Testis (tissue), 3 donors: ENCODE measurements around the gene SHISA7. TPM values are rescaled to one million over a fixed set of nuclear protein-coding genes. Genes with fewer than 3 reads are reported as not detected.
"Not testable (repeated sequence)": the region's sequence is repeated elsewhere in the genome, so short reads cannot be mapped to it uniquely, and the experiment has no call there.

Experiments
- DNase-seq: peaks from one replicate; pipeline ENCODE4 v3.0.0-alpha.2; 2019
- H3K27ac ChIP-seq, 2 donors: fragments of 200-600 bp; sonication (generic); one replicate each; pipeline ENCODE4 v1.5.1; 2019
- H3K27me3 ChIP-seq: fragments of 200-600 bp; sonication (generic); one replicate; pipeline ENCODE4 v1.5.1; 2019
- H3K36me3 ChIP-seq: fragments of 200-600 bp; sonication (generic); one replicate; pipeline ENCODE4 v1.5.1; 2017; ENCODE audit warnings: low read depth; ENCODE audit errors: missing control alignments
- H3K4me1 ChIP-seq: fragments of 200-600 bp; sonication (generic); one replicate; pipeline ENCODE4 v1.5.1; 2019
- H3K4me3 ChIP-seq, 2 donors: fragments of 200-600 bp; sonication (generic); one replicate each; pipeline ENCODE4 v1.5.1; 2017 to 2019
- H3K9me3 ChIP-seq: fragments of 200-600 bp; sonication (generic); one replicate; pipeline ENCODE4 v1.5.1; 2017
- POLR2A ChIP-seq: fragments of 450-650 bp; IDR thresholded peaks from one replicate; pipeline ENCODE4 v1.6.1; 2017; ENCODE audit warnings: antibody characterized with exemption, mild to moderate bottlenecking, moderate library complexity
- WGBS, 2 donors: methylation state at CpG; one replicate each; pipeline ENCODE4 v1.1.5; 2018; 5-methylcytosine and 5-hydroxymethylcytosine counted together
- intact Hi-C: fragments of 100-400 bp; cut with DNase I; formaldehyde crosslinking; loops from one replicate; pipeline ENCODE4 v1.15.1; 2023; ENCODE audit warnings: low total_unique reads
- polyA plus RNA-seq: library from polyadenylated mRNA; stranded (reverse); fragments of 350-450 nt; fragmentation: Illumina TruSeq; extraction: RNeasy Lipid Tissue Mini Kit (QIAGEN cat#74804); gene quantifications from one replicate; pipeline ENCODE4 v1.2.3, GENCODE V29; 2014; ENCODE audit warnings: low read depth, low replicate concordance; ENCODE audit not compliant: insufficient read depth
- total RNA-seq, 2 donors: library from RNA; depleted of rRNA; stranded (reverse); fragments of >200 nt; gene quantifications; one replicate each; pipeline ENCODE4 v1.2.3, GENCODE V29; 2016
- TF ChIP-seq, protein P1 (sequence below), 3 experiments: fragments of 450-650 bp in 2 of 3; fragments of 200-600 bp in 1 of 3; sonication (generic) in 1 of 3; IDR thresholded peaks; one replicate each; pipeline ENCODE4 v1.5.1; 2016 to 2019; ENCODE audit warnings: antibody characterized with exemption in 3 of 3, mild to moderate bottlenecking in 2 of 3, moderate library complexity in 1 of 3

The SHISA7 gene
- total and polyA plus RNA-seq, 3 donors from 2014 or later, result 0.43 to 1.0 (median 0.45) TPM

DNA sequence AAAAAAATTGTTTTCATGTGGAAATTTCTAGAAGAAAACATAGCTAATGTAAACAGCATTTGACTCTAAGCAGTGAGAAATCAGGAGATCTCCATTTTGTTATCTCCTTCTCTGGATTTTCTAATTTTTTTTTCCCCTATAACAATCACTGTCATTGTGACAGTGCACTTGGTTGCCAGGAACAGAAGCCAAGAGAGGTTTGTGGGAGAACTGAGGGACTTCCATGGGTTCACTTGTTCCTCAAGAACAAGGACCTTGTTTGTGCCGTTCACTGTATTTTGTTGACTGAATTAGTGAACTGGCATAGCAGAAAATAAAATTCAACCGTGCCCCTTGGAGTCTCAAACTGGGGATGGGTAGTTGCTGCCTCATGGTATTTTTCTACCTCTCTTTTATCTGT is 17.1 kb downstream of the SHISA7 start:
- Histone ChIP-seq H3K4me1 (no peaks in the 10 kb centered on the region), H3K27ac (no peak overlapping the region), H3K27me3 (no peaks in the 10 kb centered on the region), H3K9me3 (no peaks in the 10 kb centered on the region), H3K4me3 (no peak overlapping the region), H3K36me3 (no peaks in the 10 kb centered on the region)
- 51 to 81% methylated on average over 2 of the region's 2 CpGs for WGBS, 2 donors
- intact Hi-C loops, result no loop called here
- peak; percentile 48 for DNase-seq
- TF ChIP-seq, protein P1, sequence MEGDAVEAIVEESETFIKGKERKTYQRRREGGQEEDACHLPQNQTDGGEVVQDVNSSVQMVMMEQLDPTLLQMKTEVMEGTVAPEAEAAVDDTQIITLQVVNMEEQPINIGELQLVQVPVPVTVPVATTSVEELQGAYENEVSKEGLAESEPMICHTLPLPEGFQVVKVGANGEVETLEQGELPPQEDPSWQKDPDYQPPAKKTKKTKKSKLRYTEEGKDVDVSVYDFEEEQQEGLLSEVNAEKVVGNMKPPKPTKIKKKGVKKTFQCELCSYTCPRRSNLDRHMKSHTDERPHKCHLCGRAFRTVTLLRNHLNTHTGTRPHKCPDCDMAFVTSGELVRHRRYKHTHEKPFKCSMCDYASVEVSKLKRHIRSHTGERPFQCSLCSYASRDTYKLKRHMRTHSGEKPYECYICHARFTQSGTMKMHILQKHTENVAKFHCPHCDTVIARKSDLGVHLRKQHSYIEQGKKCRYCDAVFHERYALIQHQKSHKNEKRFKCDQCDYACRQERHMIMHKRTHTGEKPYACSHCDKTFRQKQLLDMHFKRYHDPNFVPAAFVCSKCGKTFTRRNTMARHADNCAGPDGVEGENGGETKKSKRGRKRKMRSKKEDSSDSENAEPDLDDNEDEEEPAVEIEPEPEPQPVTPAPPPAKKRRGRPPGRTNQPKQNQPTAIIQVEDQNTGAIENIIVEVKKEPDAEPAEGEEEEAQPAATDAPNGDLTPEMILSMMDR (IDR thresholded peaks at IDR 0.05), result no peak
- no peak for TF ChIP-seq POLR2A

DNA sequence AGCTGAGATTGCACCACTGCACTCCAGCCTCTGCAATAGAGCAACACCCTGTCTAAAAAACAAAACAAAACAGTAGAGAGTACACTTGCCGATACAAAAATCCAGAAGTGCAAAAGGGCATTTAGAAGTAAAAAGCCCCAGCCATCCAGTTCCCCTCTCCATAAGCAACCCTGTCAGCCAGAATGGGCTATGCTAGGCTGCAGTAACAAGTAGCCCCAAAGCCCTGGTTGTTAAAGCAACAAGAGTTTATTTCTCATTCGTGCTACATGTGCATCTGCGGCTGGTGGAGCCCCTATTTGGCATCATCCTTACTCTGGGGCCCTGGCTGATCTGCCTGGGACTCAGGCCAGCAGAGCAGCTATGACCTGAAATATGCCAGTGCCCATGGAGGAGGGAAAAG is 18.6 kb downstream of the SHISA7 start:
- H3K27me3 ChIP-seq, result no peaks in the 10 kb centered on the region
- whole genome bisulfite sequencing, 2 donors, result 81% methylated on average over 3 of the region's 3 CpGs
- intact Hi-C loops, result no loop called here

DNA sequence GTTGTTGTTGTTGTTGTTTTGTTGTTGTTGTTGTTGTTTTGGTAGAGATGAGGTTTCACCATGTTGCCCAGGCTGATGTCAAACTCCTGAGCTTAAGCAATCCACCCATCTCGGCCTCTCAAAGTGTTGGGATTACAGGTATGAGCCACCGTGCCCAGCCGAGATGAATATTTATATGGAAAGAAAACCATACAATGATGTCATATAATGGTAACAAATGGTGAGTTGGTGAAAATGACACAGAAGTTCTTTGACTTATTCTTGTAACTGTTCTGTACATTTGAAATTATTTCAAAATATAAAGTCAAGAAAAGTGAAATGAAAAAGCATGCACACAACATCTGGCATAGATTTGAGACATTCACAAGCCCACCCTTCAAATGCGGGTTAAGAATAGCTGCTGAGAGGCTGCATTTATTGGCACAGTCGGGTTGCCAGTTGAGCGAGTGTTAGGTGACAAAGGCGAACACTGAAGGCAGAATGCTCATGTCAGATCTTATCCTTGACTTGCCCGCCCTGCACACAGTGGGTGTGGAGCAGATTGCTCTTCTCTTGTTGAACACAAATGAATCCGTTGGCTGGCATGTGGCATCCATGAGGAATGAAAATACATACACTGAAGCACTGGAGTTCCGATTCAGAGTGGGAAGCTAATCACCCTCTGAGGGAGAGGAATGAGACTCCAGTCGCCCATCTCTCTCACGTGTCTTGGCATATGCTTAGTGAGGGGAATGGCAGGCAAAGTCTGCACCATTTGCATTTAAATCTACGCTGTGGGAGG is 19.7 kb downstream of the SHISA7 start:
- WGBS, 2 donors, result 82 to 83% methylated on average over 12 to 13 of the region's 13 CpGs
- H3K27ac ChIP-seq, result no peak overlapping the region
- no peaks in the 10 kb centered on the region for H3K4me1 ChIP-seq
- no peaks in the 10 kb centered on the region for H3K27me3 ChIP-seq
- H3K4me3 ChIP-seq, result no peak overlapping the region
- intact Hi-C loops, result no loop called here
- no peaks in the 10 kb centered on the region for H3K36me3 ChIP-seq
- TF ChIP-seq, protein P1 (IDR thresholded peaks at IDR 0.05), result no peak
- TF ChIP-seq POLR2A, result no peak
- no peak for DNase-seq
- H3K9me3 ChIP-seq, result no peaks in the 10 kb centered on the region

More for the DNA sequence above, 18.6 kb downstream of the SHISA7 start:
- no peaks in the 10 kb centered on the region for H3K4me1 ChIP-seq
- TF ChIP-seq POLR2A, result no peak
- TF ChIP-seq, protein P1 (IDR thresholded peaks at IDR 0.05), result no peak
- no peak overlapping the region for H3K27ac ChIP-seq
- no peaks in the 10 kb centered on the region for H3K36me3 ChIP-seq
- no peaks in the 10 kb centered on the region for H3K9me3 ChIP-seq
- no peak for DNase-seq
- no peak overlapping the region for H3K4me3 ChIP-seq

DNA sequence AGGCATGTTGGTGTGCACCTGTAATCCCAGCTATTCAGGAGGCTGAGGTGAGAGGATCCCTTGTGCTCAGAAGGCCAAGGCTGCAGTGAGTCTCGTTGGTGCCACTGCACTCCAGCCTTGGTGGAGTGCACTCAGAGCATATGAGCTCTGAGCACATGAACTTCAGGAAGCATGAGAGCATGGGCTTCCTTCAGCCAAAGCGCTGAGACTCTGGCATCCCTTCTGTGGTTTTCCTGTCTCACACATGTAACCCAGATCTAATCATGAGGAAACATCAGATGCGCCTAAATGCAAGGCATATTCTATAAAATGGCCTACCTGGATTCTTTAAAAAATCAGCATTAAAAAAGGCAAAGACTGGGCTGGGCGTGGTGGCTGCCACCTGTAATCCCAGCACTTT is 21.8 kb downstream of the SHISA7 start:
- H3K27me3 ChIP-seq, intact Hi-C loops: not testable (repeated sequence)
- WGBS, 2 donors, result 72 to 81% methylated on average over 4 of the region's 4 CpGs

DNA sequence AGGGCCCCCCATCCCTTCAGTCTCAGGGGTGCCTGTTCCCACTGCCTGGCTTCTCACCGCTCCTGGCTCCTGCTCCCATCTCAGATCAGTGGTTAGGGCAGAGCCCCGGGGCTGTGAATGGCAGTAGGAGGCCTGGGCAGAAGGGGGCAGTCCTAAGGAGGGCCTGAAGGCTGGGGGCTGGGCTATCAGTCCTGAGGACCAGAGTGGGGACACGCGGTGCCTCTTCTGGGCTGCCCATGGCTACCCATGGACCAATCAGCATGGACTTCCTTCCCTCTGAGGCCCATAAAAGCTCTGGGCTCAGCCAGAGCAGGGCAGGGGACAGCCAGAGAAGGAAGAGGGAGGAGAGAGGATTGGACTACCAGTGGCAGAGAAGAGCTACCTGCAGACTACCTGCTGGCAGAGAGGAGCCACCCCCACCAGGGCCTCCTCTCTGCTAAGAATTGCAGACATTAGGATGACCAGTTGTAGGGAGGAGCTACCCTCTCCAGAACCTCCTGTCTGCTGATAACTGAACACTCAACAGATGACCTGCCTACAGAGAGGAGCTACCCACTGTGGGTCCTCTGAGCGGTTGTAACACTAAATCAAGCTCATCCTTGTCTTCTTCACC is 23.4 kb downstream of the SHISA7 start:
- H3K9me3 ChIP-seq, result no peaks in the 10 kb centered on the region
- no peaks in the 10 kb centered on the region for H3K36me3 ChIP-seq
- WGBS, 2 donors, result 81 to 93% methylated on average over 2 to 5 of the region's 5 CpGs
- no peaks in the 10 kb centered on the region for H3K4me1 ChIP-seq
- no peak for TF ChIP-seq POLR2A
- TF ChIP-seq, protein P1 (IDR thresholded peaks at IDR 0.05), result no peak
- H3K4me3 ChIP-seq, result no peak overlapping the region
- intact Hi-C loops, result no loop called here
- no peak for DNase-seq
- no peaks in the 10 kb centered on the region for H3K27me3 ChIP-seq
- H3K27ac ChIP-seq, result no peak overlapping the region

More for the DNA sequence above, 21.8 kb downstream of the SHISA7 start:
- H3K36me3 ChIP-seq, H3K9me3 ChIP-seq, DNase-seq, H3K27ac ChIP-seq, H3K4me3 ChIP-seq, H3K4me1 ChIP-seq: not testable (repeated sequence)
